Activated T-cell treated with anti-CD3 and anti-CD28 coated beads for 1 hour (primary cell): ENCODE measurements around the gene AREG.

ENCODE experiments used
- DNase-seq: peaks from one replicate; pipeline ENCODE4 v3.0.0-alpha.2; 2020; ENCODE audit warnings: low read depth

AREG gene

DNA sequence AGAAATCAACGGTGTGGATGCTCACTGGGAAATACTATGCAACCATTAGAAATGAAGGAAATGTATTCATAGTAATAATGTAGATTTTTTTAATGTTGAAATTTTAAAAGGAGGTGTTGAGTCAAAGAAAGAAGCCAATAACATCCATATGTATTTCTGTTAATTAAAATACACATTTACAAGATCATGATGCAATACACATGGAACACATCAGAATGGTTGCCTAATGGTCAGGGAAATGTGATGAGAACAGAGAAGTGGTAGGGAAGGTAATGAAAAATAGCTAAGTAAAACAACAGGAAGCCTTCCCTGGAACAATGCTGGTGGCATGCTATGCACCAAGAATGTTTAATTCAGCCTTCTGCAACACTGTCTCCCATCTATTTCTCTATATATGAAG is 18.2 kb downstream of the AREG start:
- no peak for DNase-seq

DNA sequence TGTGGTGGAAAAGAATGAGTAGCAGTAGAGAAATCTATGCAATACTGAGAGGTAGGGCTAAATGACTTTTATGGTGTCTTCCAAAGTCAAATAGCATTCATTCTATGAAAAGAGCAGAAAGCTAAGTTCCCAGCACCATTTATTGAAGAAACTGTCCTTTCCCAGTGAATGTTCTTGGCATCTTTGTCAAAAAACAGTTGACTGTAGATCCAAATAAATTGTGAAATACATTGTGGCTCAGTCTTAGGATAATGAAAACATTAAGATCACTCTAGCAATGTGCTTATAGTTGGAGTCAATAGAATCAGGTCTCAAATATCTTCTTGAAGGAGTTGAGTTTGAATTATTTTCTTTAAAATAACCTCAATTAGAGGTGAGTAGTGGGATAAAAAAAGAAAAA is 19.4 kb downstream of the AREG start:
- DNase-seq, result no peak

DNA sequence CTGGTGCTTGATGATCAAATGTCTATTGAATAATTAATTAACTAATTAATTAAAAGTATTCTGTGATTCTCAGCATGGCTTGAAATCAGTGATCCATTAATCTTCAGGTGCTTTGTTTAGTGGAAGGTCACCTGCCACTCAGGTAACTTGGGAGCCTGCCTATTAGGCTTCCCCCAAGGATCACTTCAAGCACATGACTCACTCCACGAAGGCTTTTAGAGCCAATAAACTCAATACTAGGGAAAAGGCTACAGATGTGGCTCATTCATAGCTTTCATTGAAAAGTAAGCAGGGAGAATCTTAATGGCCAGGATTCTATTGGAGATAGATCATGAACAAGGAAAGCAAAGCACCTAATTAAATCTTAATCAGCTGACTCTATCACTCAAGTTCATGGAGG is 21.3 kb downstream of the AREG start:
- no peak for DNase-seq

DNA sequence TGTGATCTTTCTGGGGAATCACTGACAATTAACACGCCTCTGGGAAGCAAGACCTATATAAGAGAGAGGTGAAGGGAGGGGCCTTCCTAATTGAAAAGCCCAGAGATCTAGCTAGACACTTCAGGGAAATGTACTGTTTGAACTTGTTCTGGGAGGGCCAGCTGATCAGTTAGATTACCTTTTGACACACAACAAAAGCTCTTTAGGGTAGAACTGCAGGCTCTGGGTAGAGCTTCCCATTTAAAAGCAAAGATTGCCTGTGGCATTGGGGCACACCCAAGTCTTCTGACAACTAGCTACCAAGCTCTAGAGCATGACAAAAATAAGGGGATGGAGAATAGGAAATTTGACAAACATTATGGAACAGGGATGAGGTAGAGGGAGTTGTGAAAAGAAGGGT is 26.3 kb downstream of the AREG start:
- DNase-seq, result no peak

DNA sequence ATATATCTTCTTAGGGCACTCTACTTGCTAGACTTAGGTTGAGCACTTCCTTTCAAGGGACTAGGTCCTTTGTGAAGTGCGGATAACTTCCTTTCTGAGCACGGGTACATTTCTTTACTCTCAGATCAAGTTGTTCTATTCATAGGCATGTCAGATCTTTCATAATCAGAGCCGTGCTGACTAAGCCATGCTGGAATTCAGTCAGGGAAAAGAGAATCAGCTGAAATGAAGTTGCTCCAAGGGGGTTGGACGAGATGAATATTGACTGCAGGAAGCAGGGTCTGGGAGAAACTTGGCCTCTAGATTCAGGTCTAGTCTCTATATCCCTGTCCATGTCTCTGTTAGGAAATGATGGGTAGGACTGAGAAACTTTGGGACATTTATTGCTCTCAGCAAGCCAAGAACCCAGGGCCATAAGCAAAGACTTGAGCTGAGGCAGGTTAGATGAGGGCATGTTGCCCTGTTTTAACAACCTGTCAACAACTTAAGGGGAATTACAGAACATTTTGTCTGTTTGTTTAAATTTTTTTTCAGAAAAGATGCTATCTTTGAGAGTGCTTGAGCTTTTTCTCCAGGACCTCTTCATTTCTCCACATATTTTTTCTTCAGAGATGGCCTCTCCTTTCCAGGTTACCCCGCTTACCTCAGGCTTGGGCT is 28.3 kb downstream of the AREG start:
- DNase-seq, result no peak

DNA sequence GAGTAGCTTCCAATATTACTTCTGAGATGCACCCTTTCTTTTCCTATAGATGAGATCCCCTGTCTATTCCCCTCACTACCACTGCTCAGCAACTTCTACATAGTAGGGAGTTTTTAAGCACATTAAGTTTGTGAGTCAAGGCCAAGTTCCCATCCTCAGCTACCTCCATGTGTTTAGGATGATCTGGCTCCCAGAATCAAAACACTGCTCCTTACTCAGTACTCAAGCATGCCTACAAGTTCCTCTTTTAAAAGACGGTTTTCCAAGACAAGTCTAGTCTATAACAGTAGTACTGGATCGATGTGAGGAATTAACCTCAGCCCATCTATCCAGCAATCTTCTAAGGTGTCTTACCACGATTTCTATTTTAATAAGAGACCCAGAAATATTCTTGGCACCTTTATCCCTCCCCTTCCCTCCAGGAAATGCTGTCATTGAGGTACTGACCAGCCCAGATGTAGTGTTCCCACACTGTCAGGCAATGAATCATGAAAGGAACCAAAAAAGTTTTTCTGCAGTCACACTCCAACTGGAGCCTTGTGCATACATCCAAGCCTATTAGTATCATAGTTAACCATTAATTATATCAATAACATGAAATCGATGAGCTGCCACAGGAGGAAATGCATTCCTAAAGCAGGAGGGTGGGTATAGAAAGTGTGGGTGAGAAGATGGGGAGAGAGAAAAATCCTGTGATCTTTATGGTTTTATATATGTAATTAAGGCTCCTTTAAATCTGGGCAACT is 29.6 kb downstream of the AREG start:
- no peak for DNase-seq

DNA sequence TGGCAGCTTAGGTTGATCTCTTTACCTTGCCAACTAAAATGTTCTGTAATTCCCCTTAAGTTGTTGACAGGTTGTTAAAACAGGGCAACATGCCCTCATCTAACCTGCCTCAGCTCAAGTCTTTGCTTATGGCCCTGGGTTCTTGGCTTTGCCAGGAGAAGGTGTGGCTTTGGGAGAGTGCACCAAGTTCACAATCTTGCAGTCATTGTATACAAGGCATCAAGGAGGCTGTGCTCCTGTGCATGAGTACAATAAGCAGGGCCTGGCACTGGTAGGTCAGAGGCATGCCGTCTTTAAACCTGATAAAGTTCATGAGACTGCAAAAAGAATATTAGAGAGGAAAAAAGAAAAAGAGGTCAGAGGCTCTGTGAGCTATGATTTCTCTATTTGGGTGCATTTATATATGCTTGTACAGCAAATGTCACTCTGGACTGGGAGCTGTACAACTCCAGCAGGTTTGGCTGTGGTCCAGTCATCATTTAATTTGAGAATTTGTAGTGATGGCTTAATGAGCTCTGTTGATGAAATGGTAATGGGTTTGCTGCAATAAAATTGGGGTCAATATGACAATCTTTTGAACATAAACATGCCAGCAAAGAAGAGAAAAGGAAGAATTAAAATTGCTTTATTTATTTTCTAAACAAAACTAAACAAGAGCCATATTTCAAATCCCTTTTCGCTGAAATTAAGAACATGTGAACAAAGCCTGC is 30.3 kb downstream of the AREG start:
- no peak for DNase-seq

DNA sequence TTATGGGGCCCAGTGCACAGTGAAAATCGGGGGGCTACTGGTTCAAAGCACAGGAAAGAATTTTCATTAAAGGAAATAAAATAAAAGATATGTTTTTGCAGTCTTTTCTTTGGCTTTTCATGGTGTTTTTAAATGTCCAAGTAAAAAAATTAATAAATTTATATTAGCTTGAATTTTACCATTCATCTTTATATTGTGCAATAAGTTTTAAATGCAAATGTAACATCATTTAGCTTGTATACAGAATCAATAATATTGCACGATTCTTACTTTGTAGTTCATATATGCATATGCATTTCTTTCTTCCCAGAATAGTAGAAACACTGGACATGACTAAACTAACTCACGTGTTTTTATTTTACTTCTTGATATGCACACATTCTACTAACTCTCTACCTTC is 31.0 kb downstream of the AREG start:
- DNase-seq, result no peak

DNA sequence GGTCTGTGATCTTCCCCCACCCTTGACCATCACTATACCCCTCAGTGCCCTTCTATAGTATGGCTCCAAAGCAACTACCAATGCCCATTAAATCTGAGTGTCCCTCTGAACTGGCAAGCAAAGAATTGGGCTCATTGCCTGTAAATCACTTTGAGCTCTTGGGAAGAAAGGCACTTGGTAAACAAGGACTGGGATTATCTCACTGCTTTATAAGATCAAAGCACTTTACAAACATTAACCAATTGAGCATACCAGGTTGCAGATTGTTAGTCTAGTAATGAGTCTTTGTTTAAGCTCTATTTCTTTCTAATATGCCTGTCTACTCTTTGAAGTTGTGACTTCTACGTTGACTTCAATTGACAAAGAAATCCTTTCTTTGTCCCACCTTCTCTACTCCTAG is 34.1 kb downstream of the AREG start:
- no peak for DNase-seq

DNA sequence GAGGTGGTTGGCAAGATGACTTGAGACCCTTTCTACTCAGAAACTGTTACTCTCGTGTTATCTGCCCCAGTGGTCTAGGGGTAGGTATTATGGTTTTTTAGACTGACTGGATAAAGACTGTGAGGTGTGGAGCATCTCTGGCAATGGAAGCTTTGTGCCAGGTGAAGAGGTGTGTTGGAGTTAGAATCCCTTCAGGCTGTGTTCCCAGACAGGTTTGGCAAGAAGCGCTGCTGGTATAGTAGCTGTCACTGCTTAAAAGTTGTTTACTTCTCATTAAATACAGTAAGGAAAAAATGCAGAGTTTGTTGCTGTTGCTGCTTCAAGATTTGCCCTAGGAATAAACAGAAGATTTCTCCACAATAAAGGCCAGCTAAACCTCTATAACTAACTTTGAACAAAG is 35.3 kb downstream of the AREG start:
- no peak for DNase-seq

DNA sequence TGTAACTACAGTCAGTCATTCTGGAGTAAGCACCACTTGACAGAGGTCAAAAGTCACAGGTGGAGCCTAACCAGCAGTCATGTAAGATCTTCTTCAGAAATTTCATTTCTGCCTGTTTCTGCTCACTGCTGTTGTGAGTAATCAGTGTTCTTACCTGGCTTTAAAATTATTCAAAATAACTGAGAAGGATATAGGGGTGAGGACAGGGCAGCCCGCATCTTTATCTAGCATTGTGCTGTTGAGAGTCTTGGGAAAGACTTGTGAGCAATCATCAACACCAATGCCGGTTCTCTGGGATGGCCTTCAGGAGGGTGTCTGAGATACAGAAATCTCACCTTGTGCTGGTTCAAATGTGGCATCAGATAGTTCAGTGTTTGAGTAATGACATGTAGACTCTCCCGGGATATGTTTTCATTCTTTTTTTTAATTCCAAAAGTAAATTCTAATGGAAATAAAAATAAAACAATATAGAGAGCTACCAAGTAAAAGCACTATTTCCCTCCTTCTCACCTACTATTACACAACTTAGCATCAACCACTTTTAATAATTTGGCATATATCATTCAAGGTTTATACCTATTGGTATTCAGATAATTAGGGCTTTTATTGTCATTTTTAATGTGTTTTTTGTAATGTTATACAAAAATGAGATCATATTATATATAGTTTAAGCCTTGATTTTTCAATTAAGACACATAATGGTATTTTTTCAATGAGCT is 37.1 kb downstream of the AREG start:
- DNase-seq, result no peak

DNA sequence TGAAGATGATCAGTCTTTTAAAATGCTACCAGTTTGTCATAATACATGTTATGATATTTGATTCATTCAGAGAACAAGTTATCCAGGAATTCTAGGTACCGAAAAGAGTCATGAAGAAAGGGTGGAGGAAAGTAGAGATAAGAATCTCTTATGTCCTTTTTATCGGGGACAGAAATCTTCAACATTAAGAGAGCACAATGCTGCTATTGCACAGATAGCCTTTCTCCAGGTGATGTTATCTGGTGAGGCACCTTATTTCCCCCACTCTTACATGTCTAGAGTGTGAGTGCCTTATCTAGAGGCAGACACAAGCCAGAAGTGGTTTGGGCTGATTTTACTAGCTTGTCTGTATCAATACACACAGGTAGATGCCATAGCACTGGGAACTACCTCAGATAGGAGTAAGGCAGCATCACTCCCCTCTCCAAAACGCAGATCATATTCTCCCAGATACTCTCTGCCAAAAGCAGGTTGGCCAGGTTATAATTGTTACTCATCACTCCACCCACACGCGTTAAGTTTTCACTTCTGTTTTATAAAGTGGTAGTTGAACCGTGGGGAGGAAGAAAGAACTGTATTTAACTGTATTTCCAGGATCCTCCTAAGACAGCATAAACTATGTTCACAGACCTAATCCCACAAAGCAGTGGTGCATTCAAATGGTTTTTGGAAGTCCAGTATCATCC is 38.4 kb downstream of the AREG start:
- no peak for DNase-seq

DNA sequence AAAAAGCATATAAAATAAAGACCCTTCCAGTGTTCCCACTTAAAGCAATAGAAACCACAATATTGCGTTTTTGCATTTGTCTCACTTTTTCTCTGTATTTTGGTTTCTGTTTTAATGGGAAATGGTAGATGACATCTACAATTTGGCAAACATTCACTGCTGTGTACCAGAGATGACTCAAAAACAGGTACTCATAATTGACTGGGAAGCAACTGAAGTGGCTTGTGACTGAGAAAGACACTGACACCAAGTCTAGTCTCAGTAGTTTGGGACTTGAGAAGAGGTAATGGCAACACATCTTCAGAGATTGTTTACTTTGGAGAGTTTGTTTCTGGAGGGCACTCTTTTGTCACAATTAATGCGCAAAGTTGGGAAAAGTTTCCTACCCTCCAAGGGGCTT is 42.0 kb downstream of the AREG start:
- DNase-seq, result no peak

DNA sequence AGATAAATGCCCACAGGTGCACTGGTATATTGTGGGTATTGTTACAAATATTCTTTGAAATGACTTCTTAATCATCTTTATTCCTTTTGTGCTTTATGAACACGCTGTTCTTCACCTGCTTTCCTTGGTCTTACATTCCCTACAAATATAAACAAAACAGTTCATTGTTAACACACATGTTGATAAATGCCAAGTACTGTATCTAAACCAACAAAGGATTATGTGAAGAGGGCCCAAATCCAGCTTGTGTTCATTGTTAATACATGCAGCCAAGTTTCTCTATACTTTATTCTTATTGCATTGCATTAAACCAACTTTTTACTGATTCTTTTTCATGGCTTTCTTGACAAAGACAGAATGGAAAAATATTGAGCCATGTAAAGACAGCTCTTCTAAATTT is 42.8 kb downstream of the AREG start:
- no peak for DNase-seq

DNA sequence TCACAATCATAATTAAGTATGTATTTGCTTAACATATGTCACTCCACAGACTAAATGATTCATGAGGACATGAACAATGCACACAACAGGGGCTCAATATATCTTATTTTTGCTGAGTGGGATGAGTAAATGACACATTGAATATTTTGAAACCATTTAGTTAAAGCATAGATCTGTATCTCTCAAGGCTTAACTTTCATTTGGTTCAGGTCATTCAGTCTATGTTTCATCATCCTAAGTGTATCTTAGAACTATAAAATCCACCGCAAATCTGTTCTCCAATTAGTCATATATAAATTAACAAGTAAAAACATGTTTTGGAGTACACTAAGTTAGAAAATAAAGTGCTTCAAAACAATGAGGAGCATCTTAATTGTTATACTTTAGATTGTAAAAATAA is 45.8 kb downstream of the AREG start:
- no peak for DNase-seq

DNA sequence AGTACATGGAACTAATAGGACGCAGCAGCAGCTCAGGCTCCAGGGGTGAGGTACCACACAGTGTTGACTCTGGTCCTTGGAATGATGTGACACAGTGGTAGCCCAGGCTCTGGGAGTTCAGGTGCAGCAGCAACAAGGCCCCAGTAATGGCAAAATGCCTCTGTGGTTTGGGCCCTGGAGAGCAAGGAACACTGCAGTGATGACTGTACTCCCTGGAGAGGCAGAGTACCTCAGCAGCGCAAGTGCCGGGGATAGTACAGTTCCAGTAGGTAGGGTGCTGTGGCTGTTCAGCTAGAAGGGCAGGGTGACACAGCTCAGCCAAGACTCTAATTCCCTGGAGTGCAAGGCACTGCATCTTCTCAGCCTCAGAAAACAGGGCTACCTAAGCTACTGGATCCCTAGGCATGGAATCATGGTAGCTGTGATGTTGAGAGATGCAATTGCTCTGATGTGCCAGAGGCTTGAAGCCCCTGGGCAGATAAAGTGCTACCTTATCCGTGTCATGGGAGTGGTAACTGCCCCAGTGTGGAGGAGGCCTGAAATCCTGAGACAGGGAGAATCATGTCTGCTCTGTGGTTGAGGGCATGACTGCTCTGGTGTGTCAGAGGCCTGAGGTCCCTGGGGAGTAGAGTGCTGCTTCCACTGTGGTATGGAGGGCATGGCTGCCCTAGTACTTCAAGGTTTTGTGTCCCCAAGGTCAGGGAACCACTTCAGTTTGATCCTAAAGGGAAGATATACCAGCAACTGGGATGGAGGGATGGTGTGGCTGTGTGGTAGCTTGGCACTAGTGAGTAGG is 55.2 kb downstream of the AREG start:
- DNase-seq, result no peak

DNA sequence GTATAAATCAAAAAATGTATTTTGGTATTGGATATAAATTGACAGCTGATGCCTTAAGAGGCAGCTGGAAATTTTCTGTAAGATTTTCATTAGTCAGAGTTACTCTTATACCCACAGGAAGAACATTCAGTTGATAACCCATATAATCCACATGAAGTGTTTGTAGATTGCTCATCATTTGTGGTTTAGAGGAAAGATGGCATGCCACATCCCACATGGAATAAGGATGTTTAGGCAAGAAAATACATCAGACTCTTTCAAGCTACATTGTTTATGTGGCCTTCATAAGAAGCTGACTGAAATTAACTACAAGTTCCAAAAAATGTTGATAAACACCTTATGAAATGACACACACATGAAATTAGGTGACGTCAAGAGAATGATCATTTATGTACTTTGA is 56.6 kb downstream of the AREG start:
- no peak for DNase-seq

DNA sequence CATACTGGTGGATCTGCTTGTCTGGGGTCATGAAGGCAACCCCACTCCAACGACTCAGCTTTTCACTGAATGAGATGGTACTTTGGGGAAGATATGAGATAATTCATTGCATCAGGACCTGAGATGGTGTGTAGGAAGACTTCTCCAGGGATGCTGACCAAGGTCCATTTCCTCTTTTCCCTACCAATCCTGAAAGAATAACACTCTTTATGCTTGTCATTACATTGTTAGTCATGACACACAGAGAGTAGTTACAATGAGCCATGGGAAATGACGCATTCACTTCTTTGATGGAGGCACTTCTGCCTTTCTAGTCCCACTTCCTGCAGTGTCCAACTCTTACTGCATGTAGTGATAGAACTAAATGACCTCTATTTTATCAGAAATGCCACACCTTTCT is 58.6 kb downstream of the AREG start:
- no peak for DNase-seq

DNA sequence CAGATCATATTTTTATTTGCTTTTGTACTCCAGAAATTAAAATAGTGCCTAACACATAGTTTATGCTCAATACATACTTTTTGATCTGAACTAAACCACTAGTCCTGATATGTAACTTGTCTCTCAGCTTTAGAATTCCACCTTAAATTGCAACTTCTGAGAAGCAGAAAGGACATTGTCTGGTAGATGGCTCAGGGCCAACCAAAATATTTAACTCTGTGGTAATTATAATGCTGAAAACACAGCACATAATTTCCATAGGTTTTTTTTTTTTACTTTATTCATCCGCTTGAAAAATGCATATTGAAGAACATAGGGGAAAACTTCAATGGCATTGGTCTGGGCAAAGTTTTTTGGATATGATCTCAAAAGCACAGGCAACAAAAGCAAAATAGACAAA is 59.3 kb downstream of the AREG start:
- DNase-seq, result no peak
